ENCODE data around the gene HACD4. TPM values are rescaled to one million over a fixed set of nuclear protein-coding genes. Genes with fewer than 3 reads are reported as not detected.

The HACD4 gene
- total and polyA plus RNA-seq, 2 of the 13 experiments (the other 11 are each of a cell fraction or from before 2014, with no cell fraction given): not detected

DNA sequence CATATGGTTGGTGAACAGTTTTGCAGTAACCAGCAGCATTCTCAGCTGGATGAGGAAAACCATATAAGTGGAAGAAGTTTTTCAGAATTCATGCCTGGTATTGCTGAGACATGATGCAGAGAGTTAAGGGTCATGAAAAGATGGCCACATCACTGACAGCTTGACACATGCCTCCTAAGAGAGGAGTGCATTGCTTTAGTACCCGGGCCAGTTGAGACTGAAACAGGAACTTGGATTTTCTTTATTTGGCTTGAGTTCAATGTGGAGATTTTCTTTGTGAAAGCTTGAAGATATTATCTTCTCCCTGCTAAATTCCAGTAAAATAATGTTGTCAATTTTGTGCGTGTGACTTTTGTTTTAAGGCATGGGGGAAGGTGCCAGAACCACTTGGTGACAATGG lies 35.8 kb downstream of the HACD4 start:
- no TSS peak for BruUV-seq (replicated peaks)
- Histone ChIP-seq H4K20me1 (ENCODE audit: insufficient read depth, low read length) (no peaks in the 10 kb centered on the region), H3K4me2 (ENCODE audit: low read depth, low read length) (no peak overlapping the region), H3K4me3 (replicated peaks in 1 of 3; ENCODE audit: insufficient read depth in 1 of 3, low read depth in 2 of 3, low read length in 3 of 3) (no peak overlapping the region), H3K36me3 (replicated peaks in 1 of 2; ENCODE audit: control insufficient read depth in 1 of 2, insufficient read depth in 2 of 2, low read length in 2 of 2) (peaks cover 1 to 3% of the 10 kb centered on the region in 2 experiments; a peak in 2 of 5 replicates), H3K27ac (ENCODE audit: extremely low read length, insufficient read depth, low read length) (no peak overlapping the region), H3K9me3 (ENCODE audit: low read length) (no peaks in the 10 kb centered on the region), H3K27me3 (ENCODE audit: control insufficient read depth in 1 of 2, insufficient read depth in 2 of 2, low read length in 2 of 2) (no peaks in the 10 kb centered on the region), H3K79me2 (ENCODE audit: insufficient read depth, low read length) (no peaks in the 10 kb centered on the region), H2AFZ (ENCODE audit: low read length) (no peak overlapping the region), H3K9ac (ENCODE audit: insufficient read depth, low read depth, low read length) (no peak overlapping the region), H3K4me1 (ENCODE audit: insufficient read depth, low read length) (no peaks in the 10 kb centered on the region)
- POLR2A ChIA-PET: no interaction called here
- intact Hi-C loops (cut with micrococcal nuclease; ENCODE audit: unreplicated experiment) (no loop called here), in situ Hi-C loops (cut with HindIII; ENCODE audit: extremely low pct_ligation_motif_present, low pct_unique_long_range_greater_than_20kb) (no loop called here)
- no peak for FAIRE-seq
- CTCF ChIA-PET (ENCODE audit: low intra/inter-chr PET ratio, low total read pairs): no interaction called here
- 95% methylated on average over 2 of the region's 2 CpGs for WGBS (ENCODE audit: low lambda C conversion rate)
- no peak for ATAC-seq
- TF ChIP-seq, protein P1, sequence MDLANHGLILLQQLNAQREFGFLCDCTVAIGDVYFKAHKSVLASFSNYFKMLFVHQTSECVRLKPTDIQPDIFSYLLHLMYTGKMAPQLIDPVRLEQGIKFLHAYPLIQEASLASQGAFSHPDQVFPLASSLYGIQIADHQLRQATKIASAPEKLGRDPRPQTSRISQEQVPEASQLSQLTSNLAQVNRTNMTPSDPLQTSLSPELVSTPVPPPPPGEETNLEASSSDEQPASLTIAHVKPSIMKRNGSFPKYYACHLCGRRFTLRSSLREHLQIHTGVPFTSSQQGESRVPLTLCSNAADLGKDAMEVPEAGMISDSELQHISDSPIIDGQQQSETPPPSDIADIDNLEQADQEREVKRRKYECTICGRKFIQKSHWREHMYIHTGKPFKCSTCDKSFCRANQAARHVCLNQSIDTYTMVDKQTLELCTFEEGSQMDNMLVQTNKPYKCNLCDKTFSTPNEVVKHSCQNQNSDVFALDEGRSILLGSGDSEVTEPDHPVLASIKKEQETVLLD (CRISPR knock-in tag; IDR thresholded peaks at IDR 0.05; ENCODE audit: low read depth): no peak
- TF ChIP-seq KLF12 (CRISPR knock-in tag; IDR thresholded peaks at IDR 0.05; ENCODE audit: borderline replicate concordance): no peak
- TF ChIP-seq, protein P2, sequence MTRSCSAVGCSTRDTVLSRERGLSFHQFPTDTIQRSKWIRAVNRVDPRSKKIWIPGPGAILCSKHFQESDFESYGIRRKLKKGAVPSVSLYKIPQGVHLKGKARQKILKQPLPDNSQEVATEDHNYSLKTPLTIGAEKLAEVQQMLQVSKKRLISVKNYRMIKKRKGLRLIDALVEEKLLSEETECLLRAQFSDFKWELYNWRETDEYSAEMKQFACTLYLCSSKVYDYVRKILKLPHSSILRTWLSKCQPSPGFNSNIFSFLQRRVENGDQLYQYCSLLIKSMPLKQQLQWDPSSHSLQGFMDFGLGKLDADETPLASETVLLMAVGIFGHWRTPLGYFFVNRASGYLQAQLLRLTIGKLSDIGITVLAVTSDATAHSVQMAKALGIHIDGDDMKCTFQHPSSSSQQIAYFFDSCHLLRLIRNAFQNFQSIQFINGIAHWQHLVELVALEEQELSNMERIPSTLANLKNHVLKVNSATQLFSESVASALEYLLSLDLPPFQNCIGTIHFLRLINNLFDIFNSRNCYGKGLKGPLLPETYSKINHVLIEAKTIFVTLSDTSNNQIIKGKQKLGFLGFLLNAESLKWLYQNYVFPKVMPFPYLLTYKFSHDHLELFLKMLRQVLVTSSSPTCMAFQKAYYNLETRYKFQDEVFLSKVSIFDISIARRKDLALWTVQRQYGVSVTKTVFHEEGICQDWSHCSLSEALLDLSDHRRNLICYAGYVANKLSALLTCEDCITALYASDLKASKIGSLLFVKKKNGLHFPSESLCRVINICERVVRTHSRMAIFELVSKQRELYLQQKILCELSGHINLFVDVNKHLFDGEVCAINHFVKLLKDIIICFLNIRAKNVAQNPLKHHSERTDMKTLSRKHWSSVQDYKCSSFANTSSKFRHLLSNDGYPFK (CRISPR knock-in tag; IDR thresholded peaks at IDR 0.05; ENCODE audit: borderline replicate concordance): no peak
- TF ChIP-seq ZNF205 (CRISPR knock-in tag; IDR thresholded peaks at IDR 0.05): no peak
- TF ChIP-seq ETV5 (CRISPR knock-in tag; IDR thresholded peaks at IDR 0.05; ENCODE audit: borderline replicate concordance): no peak
- no peak for TF ChIP-seq ZNF746 (CRISPR knock-in tag; IDR thresholded peaks at IDR 0.05)
- TF ChIP-seq, protein P3, sequence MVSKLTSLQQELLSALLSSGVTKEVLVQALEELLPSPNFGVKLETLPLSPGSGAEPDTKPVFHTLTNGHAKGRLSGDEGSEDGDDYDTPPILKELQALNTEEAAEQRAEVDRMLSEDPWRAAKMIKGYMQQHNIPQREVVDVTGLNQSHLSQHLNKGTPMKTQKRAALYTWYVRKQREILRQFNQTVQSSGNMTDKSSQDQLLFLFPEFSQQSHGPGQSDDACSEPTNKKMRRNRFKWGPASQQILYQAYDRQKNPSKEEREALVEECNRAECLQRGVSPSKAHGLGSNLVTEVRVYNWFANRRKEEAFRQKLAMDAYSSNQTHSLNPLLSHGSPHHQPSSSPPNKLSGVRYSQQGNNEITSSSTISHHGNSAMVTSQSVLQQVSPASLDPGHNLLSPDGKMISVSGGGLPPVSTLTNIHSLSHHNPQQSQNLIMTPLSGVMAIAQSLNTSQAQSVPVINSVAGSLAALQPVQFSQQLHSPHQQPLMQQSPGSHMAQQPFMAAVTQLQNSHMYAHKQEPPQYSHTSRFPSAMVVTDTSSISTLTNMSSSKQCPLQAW (CRISPR knock-in tag; IDR thresholded peaks at IDR 0.05): no peak
- no peak for TF ChIP-seq POLR2A (IDR thresholded peaks at IDR 0.05; ENCODE audit: insufficient read depth in 1 of 2, low read depth in 2 of 2, low read length in 2 of 2)
- TF ChIP-seq KDM5B (CRISPR knock-in tag; IDR thresholded peaks at IDR 0.05; ENCODE audit: borderline replicate concordance): no peak
- no peak for DNase-seq (ENCODE audit: low spot score)
